ENCODE measurements around the gene ROR2.

Gene ROR2

DNA sequence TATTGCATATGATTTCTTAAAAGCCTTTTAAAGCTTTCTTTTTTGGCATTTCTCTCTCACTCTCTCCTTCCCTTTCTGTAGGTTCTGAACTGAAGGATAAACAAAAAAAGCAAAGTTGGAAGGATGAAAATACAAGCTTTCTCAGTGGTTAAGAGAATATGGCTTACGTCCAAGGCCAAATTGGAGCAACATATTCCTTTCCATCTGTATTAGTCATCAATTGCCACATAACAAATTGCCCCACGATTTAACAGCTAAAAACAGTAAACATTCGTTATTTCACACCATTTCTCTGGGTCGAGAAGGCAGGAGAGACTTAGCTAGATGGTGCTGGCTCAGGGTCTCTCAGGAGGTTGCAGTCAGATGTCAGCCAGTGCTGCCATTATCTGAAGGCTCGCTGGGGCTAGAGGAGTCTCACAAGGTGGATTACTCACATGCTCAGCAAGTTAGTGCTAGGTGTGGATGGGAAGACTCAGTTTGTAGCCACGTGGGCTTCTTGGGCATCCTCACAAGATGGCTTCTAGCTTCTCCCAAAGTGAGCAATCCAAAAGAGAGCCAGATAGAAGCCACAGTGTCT, 2.0 kb upstream of the ROR2 start:
- TF ChIP-seq ELF4 (IDR thresholded peaks at IDR 0.05), result no peak
- no peak for TF ChIP-seq ARNT (IDR thresholded peaks at IDR 0.05)
- DNase-seq (ENCODE audit: extremely low spot score), result no peak
- ChIA-PET CTCF (interaction anchor here (1.1 to 3.0 kb wide), 2 partner anchors 186 to 194 kb away, joined by 3 to 11 read pairs; no protein-coding TSS in a partner anchor), POLR2A (no interaction called here)

DNA sequence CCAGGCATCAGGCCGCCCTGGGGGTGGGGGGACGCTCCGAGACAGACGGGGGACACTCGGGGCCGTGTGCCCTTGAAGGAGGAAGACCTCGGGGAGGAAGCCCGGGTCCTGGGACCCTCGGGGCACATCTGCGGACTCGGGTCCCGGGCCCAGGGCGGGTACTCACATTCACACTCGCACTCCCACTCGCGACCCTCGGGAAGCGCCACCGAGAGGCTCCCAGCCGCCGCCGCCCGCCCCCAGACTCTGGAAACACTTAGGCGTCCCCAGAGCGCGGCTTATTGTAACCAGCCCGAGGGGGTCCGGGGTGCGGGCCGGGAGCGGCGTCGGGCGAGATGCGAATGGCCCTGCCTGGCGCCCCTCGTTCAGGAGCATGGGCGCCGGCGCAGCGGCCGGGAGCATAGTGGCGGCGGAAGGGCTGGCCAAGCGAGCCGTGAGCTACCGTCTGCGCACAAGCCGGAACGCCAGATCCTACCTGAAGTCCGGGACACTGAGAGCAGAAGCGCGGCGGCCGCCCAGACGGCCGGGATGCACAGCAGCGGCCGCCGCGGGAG, 559 bp downstream of the ROR2 start:
- POLR2A ChIA-PET, result interaction anchor here (1.2 to 1.5 kb wide), 3 partner anchors 132 to 191 kb away, joined by 4 to 5 read pairs (median 4); partner anchors contain the start of gene SPTLC1
- no peak for TF ChIP-seq ZNF384 (IDR thresholded peaks at IDR 0.05)
- TF ChIP-seq SP1 (IDR thresholded peaks at IDR 0.05), result no peak
- no peak for TF ChIP-seq LEF1 (IDR thresholded peaks at IDR 0.05; ENCODE audit: borderline replicate concordance)
- TF ChIP-seq ARNT (IDR thresholded peaks at IDR 0.05), result no peak
- TF ChIP-seq FOXA1 (IDR thresholded peaks at IDR 0.05), result no peak
- no peak for TF ChIP-seq TARDBP (IDR thresholded peaks at IDR 0.05)
- no peak for TF ChIP-seq NFRKB (IDR thresholded peaks at IDR 0.05)
- TF ChIP-seq HDGF (IDR thresholded peaks at IDR 0.05; ENCODE audit: borderline replicate concordance), result no peak
- TF ChIP-seq SUZ12 (IDR thresholded peaks at IDR 0.05), result no peak
- TF ChIP-seq, protein P1, sequence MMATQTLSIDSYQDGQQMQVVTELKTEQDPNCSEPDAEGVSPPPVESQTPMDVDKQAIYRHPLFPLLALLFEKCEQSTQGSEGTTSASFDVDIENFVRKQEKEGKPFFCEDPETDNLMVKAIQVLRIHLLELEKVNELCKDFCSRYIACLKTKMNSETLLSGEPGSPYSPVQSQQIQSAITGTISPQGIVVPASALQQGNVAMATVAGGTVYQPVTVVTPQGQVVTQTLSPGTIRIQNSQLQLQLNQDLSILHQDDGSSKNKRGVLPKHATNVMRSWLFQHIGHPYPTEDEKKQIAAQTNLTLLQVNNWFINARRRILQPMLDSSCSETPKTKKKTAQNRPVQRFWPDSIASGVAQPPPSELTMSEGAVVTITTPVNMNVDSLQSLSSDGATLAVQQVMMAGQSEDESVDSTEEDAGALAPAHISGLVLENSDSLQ (IDR thresholded peaks at IDR 0.05), result no peak
- no peak for TF ChIP-seq L3MBTL2 (conservative IDR thresholded peaks at IDR 0.05)
- TF ChIP-seq CTBP1 (IDR thresholded peaks at IDR 0.05; ENCODE audit: borderline replicate concordance), result no peak
- TF ChIP-seq ELF4 (IDR thresholded peaks at IDR 0.05), result no peak
- peak; percentile 25 for DNase-seq (ENCODE audit: extremely low spot score)

GRCh38 chr9:91948597-91949391, 1.2 kb downstream of the ROR2 start:
- POLR2A ChIA-PET, result interaction anchor here (1.0 to 1.5 kb wide), 3 partner anchors 132 to 175 kb away, joined by 3 to 4 read pairs (median 4); partner anchors contain the start of gene SPTLC1
- peak; percentile 72 for DNase-seq (ENCODE audit: extremely low spot score)
- CTCF ChIA-PET, result interaction anchor here (0.5 to 1.9 kb wide), 8 partner anchors 10 to 173 kb away, joined by 3 to 11 read pairs (median 3); no protein-coding TSS in a partner anchor
- TF ChIP-seq, protein P1 (IDR thresholded peaks at IDR 0.05), result no peak
- TF ChIP-seq FOXA1 (IDR thresholded peaks at IDR 0.05) (no peak), CTBP1 (IDR thresholded peaks at IDR 0.05; ENCODE audit: borderline replicate concordance) (no peak), TARDBP (IDR thresholded peaks at IDR 0.05) (no peak), LEF1 (IDR thresholded peaks at IDR 0.05; ENCODE audit: borderline replicate concordance) (no peak), ELF4 (IDR thresholded peaks at IDR 0.05) (no peak), ARNT (IDR thresholded peaks at IDR 0.05) (no peak), FOXK2 (IDR thresholded peaks at IDR 0.05) (no peak), L3MBTL2 (conservative IDR thresholded peaks at IDR 0.05) (no peak), BHLHE40 (IDR thresholded peaks at IDR 0.05; ENCODE audit: borderline replicate concordance) (no peak), FOXM1 (IDR thresholded peaks at IDR 0.05; ENCODE audit: borderline replicate concordance) (no peak), NFRKB (IDR thresholded peaks at IDR 0.05) (no peak), HDGF (IDR thresholded peaks at IDR 0.05; ENCODE audit: borderline replicate concordance) (no peak), ZNF384 (IDR thresholded peaks at IDR 0.05) (no peak), SUZ12 (IDR thresholded peaks at IDR 0.05) (no peak), SP1 (IDR thresholded peaks at IDR 0.05) (no peak)

More for the DNA sequence above, 559 bp downstream of the ROR2 start:
- CTCF ChIA-PET, result interaction anchor here (0.9 to 3.0 kb wide), 10 partner anchors 13 to 191 kb away, joined by 3 to 19 read pairs (median 4); no protein-coding TSS in a partner anchor

- DNase-seq (ENCODE audit: extremely low spot score), result peak; percentile 25
- POLR2A ChIA-PET, result interaction anchor here (1.0 to 1.2 kb wide), 2 partner anchors 131 to 174 kb away, joined by 3 to 4 read pairs; no protein-coding TSS in a partner anchor
- CTCF ChIA-PET, result interaction anchor here (0.5 to 1.0 kb wide), 4 partner anchors 9 to 172 kb away, joined by 3 read pairs; no protein-coding TSS in a partner anchor
Observed at GRCh38 chr9:91948101-91948596, 1.9 kb downstream of the ROR2 start.

More at GRCh38 chr9:91948101-91948596, 1.9 kb downstream of the ROR2 start:
- no peak for TF ChIP-seq ARNT (IDR thresholded peaks at IDR 0.05)
- TF ChIP-seq LEF1 (IDR thresholded peaks at IDR 0.05; ENCODE audit: borderline replicate concordance), result no peak
- TF ChIP-seq SP1 (IDR thresholded peaks at IDR 0.05), result no peak
- TF ChIP-seq BHLHE40 (IDR thresholded peaks at IDR 0.05; ENCODE audit: borderline replicate concordance), result no peak
- TF ChIP-seq, protein P1 (IDR thresholded peaks at IDR 0.05), result no peak
- no peak for TF ChIP-seq FOXM1 (IDR thresholded peaks at IDR 0.05; ENCODE audit: borderline replicate concordance)
- no peak for TF ChIP-seq HDGF (IDR thresholded peaks at IDR 0.05; ENCODE audit: borderline replicate concordance)
- no peak for TF ChIP-seq FOXK2 (IDR thresholded peaks at IDR 0.05)
- no peak for TF ChIP-seq L3MBTL2 (conservative IDR thresholded peaks at IDR 0.05)
- TF ChIP-seq CTBP1 (IDR thresholded peaks at IDR 0.05; ENCODE audit: borderline replicate concordance), result no peak
- no peak for TF ChIP-seq FOXA1 (IDR thresholded peaks at IDR 0.05)
- no peak for TF ChIP-seq SUZ12 (IDR thresholded peaks at IDR 0.05)
- no peak for TF ChIP-seq ELF4 (IDR thresholded peaks at IDR 0.05)
- no peak for TF ChIP-seq ZNF384 (IDR thresholded peaks at IDR 0.05)
- TF ChIP-seq TARDBP (IDR thresholded peaks at IDR 0.05), result no peak
- no peak for TF ChIP-seq NFRKB (IDR thresholded peaks at IDR 0.05)

Data from HEK293T (cell line).